ENCODE measurements around the gene LRMDA. TPM values are rescaled to one million over a fixed set of nuclear protein-coding genes. Genes with fewer than 3 reads are reported as not detected.
"Not testable (repeated sequence)": the region's sequence is repeated elsewhere in the genome, so short reads cannot be mapped to it uniquely, and the experiment has no call there.

Gene LRMDA
- polyA plus RNA-seq, 3 donors: 39.8 to 59.6 (median 56.4) TPM

DNA sequence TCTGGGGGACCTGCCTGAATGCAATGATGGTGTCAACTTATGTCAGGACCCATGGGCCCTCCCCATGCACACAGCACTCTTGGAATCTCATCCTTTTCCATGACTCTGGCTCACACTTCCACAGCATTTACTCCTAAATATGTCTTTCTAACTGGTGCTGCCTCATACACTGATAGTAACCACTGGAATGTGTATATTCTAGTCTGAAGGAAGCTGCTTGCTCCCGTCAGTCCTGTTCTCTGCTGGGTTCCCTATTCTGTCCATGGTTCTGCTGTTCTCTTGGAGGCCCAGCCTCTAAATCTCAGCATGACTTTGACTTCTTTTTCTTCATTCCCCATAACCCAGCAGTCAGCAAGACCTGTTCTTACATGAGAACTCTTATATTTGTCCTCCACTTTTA, 1151.1 kb downstream of the LRMDA start:
- H3K36me3 Mint-ChIP-seq: peaks cover under 1 to 3% of the 10 kb centered on the region in 2 donors
- DNase-seq: no peak
- Histone ChIP-seq H3K36me3 (replicated peaks in 1 of 2; ENCODE audit: control insufficient read depth in 1 of 2, insufficient read depth in 2 of 2, low read length in 2 of 2) (no peaks in the 10 kb centered on the region), H3K27me3 (ENCODE audit: control insufficient read depth in 2 of 2, insufficient read depth in 2 of 2, low read length in 2 of 2) (no peaks in the 10 kb centered on the region), H3K27ac (ENCODE audit: low read depth in 1 of 2, low read length in 2 of 2) (no peak overlapping the region), H3K79me2 (ENCODE audit: insufficient read depth, low read length) (no peaks in the 10 kb centered on the region), H3K4me3 (replicated peaks in 1 of 3; ENCODE audit: low read depth in 2 of 3, low read length in 3 of 3) (no peak overlapping the region), H3K9me3 (replicated peaks in 1 of 2; ENCODE audit: control insufficient read depth in 1 of 2, insufficient read depth in 1 of 2, low read length in 2 of 2) (peaks cover 0 to 4% of the 10 kb centered on the region in 2 donors), H3K9ac (ENCODE audit: insufficient read depth, low read length, poor library complexity, severe bottlenecking) (no peak overlapping the region), H3K4me1 (ENCODE audit: control insufficient read depth in 1 of 2, insufficient read depth in 2 of 2, low read length in 2 of 2) (no peaks in the 10 kb centered on the region), H3K4me2 (replicated peaks; ENCODE audit: extremely low read depth, low read length, poor library complexity, severe bottlenecking) (no peak overlapping the region), H4K20me1 (ENCODE audit: insufficient read depth, low read length) (no peaks in the 10 kb centered on the region), H2AFZ (ENCODE audit: insufficient read depth, low read depth, low read length, poor library complexity, severe bottlenecking) (no peak overlapping the region)
- intact Hi-C loops (cut with micrococcal nuclease): no loop called here
- peaks cover 0 to 7% (median 1%) of the 10 kb centered on the region in 7 donors for H3K9me3 Mint-ChIP-seq
- H3K27me3 Mint-ChIP-seq (ENCODE audit: low read depth in 3 of 3): no peaks in the 10 kb centered on the region
- TF ChIP-seq, protein P1, sequence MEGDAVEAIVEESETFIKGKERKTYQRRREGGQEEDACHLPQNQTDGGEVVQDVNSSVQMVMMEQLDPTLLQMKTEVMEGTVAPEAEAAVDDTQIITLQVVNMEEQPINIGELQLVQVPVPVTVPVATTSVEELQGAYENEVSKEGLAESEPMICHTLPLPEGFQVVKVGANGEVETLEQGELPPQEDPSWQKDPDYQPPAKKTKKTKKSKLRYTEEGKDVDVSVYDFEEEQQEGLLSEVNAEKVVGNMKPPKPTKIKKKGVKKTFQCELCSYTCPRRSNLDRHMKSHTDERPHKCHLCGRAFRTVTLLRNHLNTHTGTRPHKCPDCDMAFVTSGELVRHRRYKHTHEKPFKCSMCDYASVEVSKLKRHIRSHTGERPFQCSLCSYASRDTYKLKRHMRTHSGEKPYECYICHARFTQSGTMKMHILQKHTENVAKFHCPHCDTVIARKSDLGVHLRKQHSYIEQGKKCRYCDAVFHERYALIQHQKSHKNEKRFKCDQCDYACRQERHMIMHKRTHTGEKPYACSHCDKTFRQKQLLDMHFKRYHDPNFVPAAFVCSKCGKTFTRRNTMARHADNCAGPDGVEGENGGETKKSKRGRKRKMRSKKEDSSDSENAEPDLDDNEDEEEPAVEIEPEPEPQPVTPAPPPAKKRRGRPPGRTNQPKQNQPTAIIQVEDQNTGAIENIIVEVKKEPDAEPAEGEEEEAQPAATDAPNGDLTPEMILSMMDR (IDR thresholded peaks at IDR 0.05): no peak
- no peaks in the 10 kb centered on the region for H3K4me1 Mint-ChIP-seq
- H3K4me3 Mint-ChIP-seq: no peak overlapping the region
- no CpG with 5 or more reads among the region's 1 CpG for WGBS (ENCODE audit: insufficient coverage)
- no peak overlapping the region for H3K27ac Mint-ChIP-seq

- no CpG with 5 or more reads among the region's 3 CpGs for WGBS (ENCODE audit: insufficient coverage)
- Histone ChIP-seq H2AFZ (ENCODE audit: insufficient read depth, low read depth, low read length, poor library complexity, severe bottlenecking) (no peak overlapping the region), H3K79me2 (ENCODE audit: insufficient read depth, low read length) (no peaks in the 10 kb centered on the region), H3K4me3 (replicated peaks in 1 of 3; ENCODE audit: low read depth in 2 of 3, low read length in 3 of 3) (no peak overlapping the region), H3K36me3 (replicated peaks in 1 of 2; ENCODE audit: control insufficient read depth in 1 of 2, insufficient read depth in 2 of 2, low read length in 2 of 2) (no peaks in the 10 kb centered on the region), H3K4me1 (ENCODE audit: control insufficient read depth in 1 of 2, insufficient read depth in 2 of 2, low read length in 2 of 2) (no peaks in the 10 kb centered on the region), H3K9me3 (replicated peaks in 1 of 2; ENCODE audit: control insufficient read depth in 1 of 2, insufficient read depth in 1 of 2, low read length in 2 of 2) (peaks cover 0 to 4% of the 10 kb centered on the region in 2 donors), H3K27me3 (ENCODE audit: control insufficient read depth in 2 of 2, insufficient read depth in 2 of 2, low read length in 2 of 2) (no peaks in the 10 kb centered on the region), H4K20me1 (ENCODE audit: insufficient read depth, low read length) (no peaks in the 10 kb centered on the region), H3K27ac (ENCODE audit: low read depth in 1 of 2, low read length in 2 of 2) (no peak overlapping the region), H3K9ac (ENCODE audit: insufficient read depth, low read length, poor library complexity, severe bottlenecking) (no peak overlapping the region), H3K4me2 (replicated peaks; ENCODE audit: extremely low read depth, low read length, poor library complexity, severe bottlenecking) (no peak overlapping the region)
- no peak for DNase-seq
- Mint-ChIP-seq H3K36me3 (peaks cover 0 to under 1% of the 10 kb centered on the region in 2 donors), H3K4me3 (no peak overlapping the region), H3K27me3 (ENCODE audit: low read depth in 3 of 3) (no peaks in the 10 kb centered on the region), H3K27ac (no peak overlapping the region), H3K9me3 (peaks cover 0 to 5% (median 1%) of the 10 kb centered on the region in 7 donors), H3K4me1 (no peaks in the 10 kb centered on the region)
- intact Hi-C loops (cut with micrococcal nuclease): no loop called here
- TF ChIP-seq, protein P1 (IDR thresholded peaks at IDR 0.05): no peak
Measured at GRCh38 chr10:76583711-76584161, 1152.3 kb downstream of the LRMDA start.

- H3K27me3 ChIP-seq (ENCODE audit: control insufficient read depth in 2 of 2, insufficient read depth in 2 of 2, low read length in 2 of 2); H3K36me3 Mint-ChIP-seq; H3K9me3 Mint-ChIP-seq; H3K4me1 ChIP-seq (ENCODE audit: control insufficient read depth in 1 of 2, insufficient read depth in 2 of 2, low read length in 2 of 2); H3K79me2 ChIP-seq (ENCODE audit: insufficient read depth, low read length); intact Hi-C loops (cut with micrococcal nuclease); H3K4me2 ChIP-seq (replicated peaks; ENCODE audit: extremely low read depth, low read length, poor library complexity, severe bottlenecking); H2AFZ ChIP-seq (ENCODE audit: insufficient read depth, low read depth, low read length, poor library complexity, severe bottlenecking); H3K27me3 Mint-ChIP-seq (ENCODE audit: low read depth in 3 of 3); H3K9me3 ChIP-seq (replicated peaks in 1 of 2; ENCODE audit: control insufficient read depth in 1 of 2, insufficient read depth in 1 of 2, low read length in 2 of 2); H3K9ac ChIP-seq (ENCODE audit: insufficient read depth, low read length, poor library complexity, severe bottlenecking); H3K4me3 Mint-ChIP-seq; H3K27ac Mint-ChIP-seq; H3K4me1 Mint-ChIP-seq; H3K27ac ChIP-seq (ENCODE audit: low read depth in 1 of 2, low read length in 2 of 2); H3K36me3 ChIP-seq (replicated peaks in 1 of 2; ENCODE audit: control insufficient read depth in 1 of 2, insufficient read depth in 2 of 2, low read length in 2 of 2); DNase-seq; H3K4me3 ChIP-seq (replicated peaks in 1 of 3; ENCODE audit: low read depth in 2 of 3, low read length in 3 of 3); H4K20me1 ChIP-seq (ENCODE audit: insufficient read depth, low read length): not testable (repeated sequence)
- 89% methylated on average over 6 of the region's 9 CpGs for WGBS (ENCODE audit: insufficient coverage)
Measured at GRCh38 chr10:76584466-76584865, 1153.0 kb downstream of the LRMDA start.

Data from CD14-positive monocyte (primary cell).